Memory B cell (primary cell): ENCODE measurements around the gene FNDC11.
"Not testable (repeated sequence)": the region's sequence is repeated elsewhere in the genome, so short reads cannot be mapped to it uniquely, and the experiment has no call there.

Experiments used
- ATAC-seq: fragments of 150-1000 bp; cut with Tn5 transposase; 2 replicates; pipeline ENCODE4 v1.10.0; 2021; ENCODE audit warnings: low read depth, mild to moderate bottlenecking, moderate library complexity
- DNase-seq, 2 donors: peaks; one replicate each; pipeline ENCODE4 v3.0.0; 2022; ENCODE audit warnings: low spot score in 2 of 2
- H3K27ac Mint-ChIP-seq: one replicate; pipeline ENCODE4 v1.8.0; 2022; ENCODE audit warnings: mild to moderate bottlenecking, moderate library complexity, mixed read lengths
- H3K27me3 Mint-ChIP-seq: one replicate; pipeline ENCODE4 v1.8.0; 2022; ENCODE audit warnings: mixed read lengths
- H3K36me3 Mint-ChIP-seq: one replicate; pipeline ENCODE4 v1.8.0; 2022; ENCODE audit warnings: mild to moderate bottlenecking, mixed read lengths
- H3K4me1 Mint-ChIP-seq: one replicate; pipeline ENCODE4 v1.8.0; 2022; ENCODE audit warnings: mixed read lengths
- H3K4me3 Mint-ChIP-seq: one replicate; pipeline ENCODE4 v1.8.0; 2022; ENCODE audit warnings: mild to moderate bottlenecking, moderate library complexity, mixed read lengths
- H3K9me3 Mint-ChIP-seq: one replicate; pipeline ENCODE4 v1.8.0; 2022; ENCODE audit warnings: mixed read lengths

The FNDC11 gene, protein sequence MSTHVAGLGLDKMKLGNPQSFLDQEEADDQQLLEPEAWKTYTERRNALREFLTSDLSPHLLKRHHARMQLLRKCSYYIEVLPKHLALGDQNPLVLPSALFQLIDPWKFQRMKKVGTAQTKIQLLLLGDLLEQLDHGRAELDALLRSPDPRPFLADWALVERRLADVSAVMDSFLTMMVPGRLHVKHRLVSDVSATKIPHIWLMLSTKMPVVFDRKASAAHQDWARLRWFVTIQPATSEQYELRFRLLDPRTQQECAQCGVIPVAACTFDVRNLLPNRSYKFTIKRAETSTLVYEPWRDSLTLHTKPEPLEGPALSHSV

GRCh38 chr20:63553933-63554290, at the start of gene FNDC11:
TSS of gene FNDC11 (plus strand) at chr20:63554159. CDS start at chr20:63555664, 1,505 bp downstream.
- Mint-ChIP-seq H3K36me3 (no peaks in the 10 kb centered on the region), H3K4me3 (peak within 1 kb of the TSS; percentile 84), H3K4me1 (peaks cover 26% of the 10 kb centered on the region), H3K9me3 (no peaks in the 10 kb centered on the region), H3K27me3 (peaks cover 8% of the 10 kb centered on the region), H3K27ac (peak within 1 kb of the TSS; percentile 92)
- ATAC-seq = peak; percentile 46
- peak in 1 of 2 donors; percentile 74 for DNase-seq

GRCh38 chr20:63504642-63505041, 49.3 kb upstream of the FNDC11 start:
- no peaks in the 10 kb centered on the region for H3K4me1 Mint-ChIP-seq
- DNase-seq = no peak
- H3K27ac Mint-ChIP-seq = no peak overlapping the region
- no peak overlapping the region for H3K4me3 Mint-ChIP-seq
- no peak for ATAC-seq
- peaks cover 2% of the 10 kb centered on the region for H3K36me3 Mint-ChIP-seq
- peaks cover 15% of the 10 kb centered on the region for H3K27me3 Mint-ChIP-seq
- peaks cover 4% of the 10 kb centered on the region for H3K9me3 Mint-ChIP-seq

DNA sequence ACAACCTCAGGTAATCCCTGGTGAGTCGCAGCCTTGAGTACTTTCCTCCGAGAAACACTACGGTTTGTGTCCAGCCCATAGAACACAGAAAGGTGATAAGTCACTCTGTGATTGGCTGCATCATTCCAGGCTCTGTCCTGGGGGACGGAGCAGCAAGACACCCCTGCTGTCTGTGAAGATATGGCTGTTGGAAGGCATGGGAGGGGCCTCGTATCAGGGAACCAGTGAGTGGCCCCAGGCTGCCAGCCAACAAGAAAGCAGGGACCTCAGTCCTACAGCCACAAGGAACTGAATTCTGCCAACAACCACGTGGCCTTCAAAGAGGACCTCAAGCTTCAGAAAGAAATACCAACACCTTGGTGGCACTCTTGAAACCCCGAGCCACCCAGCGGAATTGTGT, 48.7 kb upstream of the FNDC11 start:
- no peak overlapping the region for H3K27ac Mint-ChIP-seq
- H3K4me3 Mint-ChIP-seq = no peak overlapping the region
- no peak for DNase-seq
- peaks cover 15% of the 10 kb centered on the region for H3K27me3 Mint-ChIP-seq
- ATAC-seq = no peak
- no peaks in the 10 kb centered on the region for H3K4me1 Mint-ChIP-seq
- H3K9me3 Mint-ChIP-seq = peaks cover 4% of the 10 kb centered on the region
- H3K36me3 Mint-ChIP-seq = peaks cover 2% of the 10 kb centered on the region

- H3K9me3 Mint-ChIP-seq = peaks cover 4% of the 10 kb centered on the region
- no peaks in the 10 kb centered on the region for H3K4me1 Mint-ChIP-seq
- peaks cover 15% of the 10 kb centered on the region for H3K27me3 Mint-ChIP-seq
- ATAC-seq (no peak), DNase-seq (no peak)
- peaks cover 2% of the 10 kb centered on the region for H3K36me3 Mint-ChIP-seq
- no peak overlapping the region for H3K27ac Mint-ChIP-seq
- H3K4me3 Mint-ChIP-seq = no peak overlapping the region
Measured at GRCh38 chr20:63505723-63506122, 48.2 kb upstream of the FNDC11 start.

DNA sequence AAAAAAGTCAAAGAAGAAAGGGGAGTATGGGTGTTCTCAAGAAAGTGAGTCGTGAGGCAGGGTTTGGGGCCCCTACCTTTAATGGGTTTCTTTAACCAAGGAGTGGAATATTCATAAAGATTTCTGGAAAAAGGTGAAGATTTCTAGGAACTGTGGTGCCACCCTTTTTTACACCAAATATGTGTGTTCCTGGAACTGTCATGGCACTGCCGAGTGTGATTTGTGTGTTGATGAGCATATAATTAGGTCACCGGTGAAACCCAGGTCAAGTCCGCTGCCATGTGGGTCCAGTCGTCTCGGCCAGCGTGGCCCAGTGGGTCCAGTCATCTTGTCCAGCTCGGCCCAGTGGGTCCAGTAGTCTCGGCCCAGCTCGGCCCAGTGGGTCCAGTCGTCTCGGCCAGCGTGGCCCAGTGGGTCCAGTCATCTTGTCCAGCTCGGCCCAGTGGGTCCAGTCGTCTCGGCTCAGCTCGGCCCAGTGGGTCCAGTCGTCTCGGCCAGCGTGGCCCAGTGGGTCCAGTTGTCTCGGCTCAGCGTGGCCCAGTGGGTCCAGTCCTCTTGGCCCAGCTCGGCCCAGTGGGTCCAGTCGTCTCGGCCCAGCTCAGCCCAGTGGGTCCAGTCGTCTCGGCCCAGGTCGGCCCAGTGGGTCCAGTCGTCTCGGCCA, 46.7 kb upstream of the FNDC11 start:
- Mint-ChIP-seq H3K4me1 (no peaks in the 10 kb centered on the region), H3K4me3 (no peak overlapping the region), H3K27ac (no peak overlapping the region), H3K36me3 (peaks cover 2% of the 10 kb centered on the region), H3K9me3 (peaks cover 4% of the 10 kb centered on the region), H3K27me3 (peaks cover 17% of the 10 kb centered on the region)
- no peak for ATAC-seq
- DNase-seq = no peak

DNA sequence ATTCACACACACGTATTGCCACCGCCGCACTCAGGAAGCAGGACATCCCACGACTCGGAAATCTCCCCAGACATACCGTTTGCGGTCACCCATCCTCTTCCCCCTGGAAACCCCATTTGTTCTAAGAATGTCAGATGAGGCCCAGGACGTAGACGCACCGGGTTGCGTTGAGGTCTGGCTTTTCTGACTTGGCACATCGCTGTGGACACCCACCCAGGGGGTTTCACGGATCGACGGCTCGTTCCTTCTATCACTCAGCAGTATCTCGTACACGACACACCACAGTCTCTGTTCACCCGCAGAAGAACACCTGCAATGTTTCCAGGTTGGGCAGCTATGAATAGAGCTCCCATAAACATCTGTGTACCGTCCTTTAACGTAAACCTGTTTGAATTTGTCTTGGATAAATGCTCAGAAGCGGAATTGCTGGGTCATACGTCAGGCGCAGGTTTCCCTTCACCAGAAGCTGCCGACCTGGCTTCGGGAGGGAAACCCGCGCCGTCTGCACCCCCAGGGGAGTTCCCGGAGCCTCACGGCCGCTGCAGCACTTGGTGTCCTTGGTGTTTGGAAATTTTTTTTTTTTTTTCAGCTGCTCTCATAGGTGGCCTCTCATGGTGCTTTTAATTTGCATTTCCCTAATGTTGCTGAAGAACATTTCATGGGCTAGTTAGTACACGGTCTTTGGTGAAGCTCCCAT, 45.7 kb upstream of the FNDC11 start:
- Mint-ChIP-seq H3K4me3 (no peak overlapping the region), H3K36me3 (peaks cover 2% of the 10 kb centered on the region), H3K27ac (no peak overlapping the region), H3K9me3 (peaks cover 4% of the 10 kb centered on the region), H3K27me3 (peaks cover 17% of the 10 kb centered on the region), H3K4me1 (no peaks in the 10 kb centered on the region)
- ATAC-seq (no peak), DNase-seq (no peak)

DNA sequence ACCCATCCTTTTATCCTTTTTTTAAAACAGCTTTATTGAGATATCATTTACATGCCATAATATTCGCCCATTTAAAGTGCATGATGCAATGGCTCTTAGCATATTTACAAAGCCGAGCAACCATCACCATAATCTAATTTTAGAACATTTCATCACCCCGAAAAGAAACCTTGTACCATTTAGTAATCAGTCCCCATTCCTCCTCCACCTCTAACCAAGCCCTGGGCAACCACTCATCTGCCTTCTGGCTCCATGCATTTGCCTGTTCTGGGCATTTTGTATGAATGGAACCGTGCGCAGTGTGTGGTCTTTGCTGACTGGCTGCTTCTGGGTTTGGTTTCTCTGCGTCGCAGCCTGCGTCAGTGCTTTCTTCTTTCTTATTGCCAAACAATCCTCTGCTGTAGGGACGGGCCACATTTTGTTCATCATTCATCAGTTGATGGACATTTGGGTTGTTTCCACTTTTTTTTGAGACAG, 44.8 kb upstream of the FNDC11 start:
- Mint-ChIP-seq H3K9me3 (peaks cover 3% of the 10 kb centered on the region), H3K27me3 (peaks cover 17% of the 10 kb centered on the region), H3K4me3 (no peak overlapping the region), H3K4me1 (no peaks in the 10 kb centered on the region), H3K36me3 (peaks cover 2% of the 10 kb centered on the region), H3K27ac (no peak overlapping the region)
- ATAC-seq (no peak), DNase-seq (no peak)

DNA sequence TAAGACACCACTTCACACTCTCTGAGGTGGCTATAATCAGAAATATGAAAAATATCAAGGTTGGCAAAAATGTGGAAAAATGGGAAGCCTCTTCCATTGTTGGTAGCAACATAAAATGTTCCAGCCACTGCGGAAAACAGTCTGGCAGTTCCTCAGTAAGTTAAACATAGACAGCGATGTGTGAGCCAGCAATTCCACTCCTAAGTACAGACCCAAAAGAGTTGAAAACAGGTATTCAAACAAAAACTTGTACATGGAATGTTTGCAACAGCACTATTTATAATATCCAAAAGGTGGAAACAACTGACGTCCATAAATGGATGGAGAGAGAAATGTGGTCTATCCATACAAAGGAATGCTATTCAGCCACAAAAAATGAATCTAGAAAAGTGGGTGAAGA, 40.8 kb upstream of the FNDC11 start:
- Mint-ChIP-seq H3K9me3 (peaks cover 4% of the 10 kb centered on the region), H3K27ac (no peak overlapping the region), H3K27me3 (peaks cover 9% of the 10 kb centered on the region), H3K4me3 (no peak overlapping the region), H3K4me1 (no peaks in the 10 kb centered on the region), H3K36me3 (no peaks in the 10 kb centered on the region)
- no peak for DNase-seq
- no peak for ATAC-seq

DNA sequence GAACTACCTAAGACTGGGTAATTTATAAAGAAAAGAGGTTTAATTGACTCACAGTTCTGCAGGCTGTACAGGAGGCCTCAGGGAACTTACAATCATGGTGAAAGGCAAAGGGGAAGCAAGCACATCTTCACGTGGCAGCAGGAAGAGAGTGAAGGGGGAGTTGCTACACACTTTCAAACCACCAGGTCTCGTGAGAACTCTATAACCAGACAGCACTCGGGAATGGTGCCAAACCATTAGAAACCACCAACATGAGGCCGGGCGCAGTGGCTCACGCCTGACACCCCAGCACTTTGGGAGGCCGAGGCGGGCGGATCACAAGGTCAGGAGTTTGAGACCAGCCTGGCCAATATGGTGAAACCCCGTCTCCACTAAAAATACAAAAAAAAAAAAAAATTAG, 39.4 kb upstream of the FNDC11 start:
- H3K9me3 Mint-ChIP-seq, DNase-seq, H3K27ac Mint-ChIP-seq, H3K36me3 Mint-ChIP-seq, H3K4me1 Mint-ChIP-seq, H3K27me3 Mint-ChIP-seq, H3K4me3 Mint-ChIP-seq: not testable (repeated sequence)
- ATAC-seq = peak; percentile 49

GRCh38 chr20:63517376-63518309, 36.3 kb upstream of the FNDC11 start:
- no peak for DNase-seq
- no peak overlapping the region for H3K27ac Mint-ChIP-seq
- H3K4me1 Mint-ChIP-seq = peaks cover 5% of the 10 kb centered on the region
- no peak for ATAC-seq
- H3K36me3 Mint-ChIP-seq = peaks cover 5% of the 10 kb centered on the region
- H3K27me3 Mint-ChIP-seq = peaks cover 1% of the 10 kb centered on the region
- H3K4me3 Mint-ChIP-seq = no peak overlapping the region
- H3K9me3 Mint-ChIP-seq = peaks cover 4% of the 10 kb centered on the region

GRCh38 chr20:63518351-63518861, 35.6 kb upstream of the FNDC11 start:
- Mint-ChIP-seq H3K4me3 (no peak overlapping the region), H3K27me3 (peaks cover 1% of the 10 kb centered on the region), H3K36me3 (peaks cover 9% of the 10 kb centered on the region), H3K27ac (no peak overlapping the region), H3K4me1 (peaks cover 6% of the 10 kb centered on the region), H3K9me3 (peaks cover 4% of the 10 kb centered on the region)
- ATAC-seq (no peak), DNase-seq (peak in 1 of 2 donors; percentile 18)

GRCh38 chr20:63518946-63519667, 34.9 kb upstream of the FNDC11 start:
- Mint-ChIP-seq H3K27me3 (peaks cover 1% of the 10 kb centered on the region), H3K4me1 (peaks cover 10% of the 10 kb centered on the region), H3K36me3 (peaks cover 13% of the 10 kb centered on the region), H3K27ac (no peak overlapping the region), H3K9me3 (peaks cover 7% of the 10 kb centered on the region), H3K4me3 (peak overlapping the region; percentile 78)
- no peak for DNase-seq
- ATAC-seq = no peak
